ENCODE data around the gene SLC7A1. TPM values are rescaled to one million over a fixed set of nuclear protein-coding genes. Genes with fewer than 3 reads are reported as not detected.

Gene SLC7A1
- total and polyA plus RNA-seq, 2 of the 13 experiments (the other 11 are each of a cell fraction or from before 2014, with no cell fraction given) = 14.5 to 15.3 TPM

GRCh38 chr13:29571876-29572570 is 23.5 kb downstream of the SLC7A1 start (continued):
- TF ChIP-seq ZBTB4 (CRISPR knock-in tag; IDR thresholded peaks at IDR 0.05; ENCODE audit: borderline replicate concordance) (peak; percentile 63; the same call in 1 of the 2 replicates), NCOA2 (CRISPR knock-in tag; IDR thresholded peaks at IDR 0.05) (peak; percentile 92), ZSCAN12 (CRISPR knock-in tag; IDR thresholded peaks at IDR 0.05) (no peak), KLF16 (CRISPR knock-in tag; IDR thresholded peaks at IDR 0.05) (peak in 1 of 2 experiments; percentile 55; a peak in 1 of 4 replicates), SPEN (CRISPR knock-in tag; IDR thresholded peaks at IDR 0.05; ENCODE audit: low read depth) (0 out of 2 replicates have a peak, but pooled peaks have one; percentile 28), ELF3 (CRISPR knock-in tag; IDR thresholded peaks at IDR 0.05) (peak; percentile 79), NR2C2 (CRISPR knock-in tag; IDR thresholded peaks at IDR 0.05; ENCODE audit: borderline replicate concordance) (peak; percentile 84), SOX6 (IDR thresholded peaks at IDR 0.05) (no peak), SOX6 (CRISPR knock-in tag; IDR thresholded peaks at IDR 0.05) (peak; percentile 89), NCOR1 (IDR thresholded peaks at IDR 0.05; ENCODE audit: borderline replicate concordance, low read length) (peak; percentile 46; the same call in 1 of the 2 replicates), ARNT2 (CRISPR knock-in tag; IDR thresholded peaks at IDR 0.05; ENCODE audit: low read depth) (0 out of 2 replicates have a peak, but pooled peaks have one; percentile 44), ZNF280B (CRISPR knock-in tag; IDR thresholded peaks at IDR 0.05; ENCODE audit: borderline replicate concordance) (0 out of 2 replicates have a peak, but pooled peaks have one; percentile 66), ZNF614 (CRISPR knock-in tag; IDR thresholded peaks at IDR 0.05; ENCODE audit: borderline replicate concordance) (peak; percentile 33; the same call in 1 of the 2 replicates), ZBTB7A (CRISPR knock-in tag; IDR thresholded peaks at IDR 0.05) (no peak), ZMAT5 (CRISPR knock-in tag; IDR thresholded peaks at IDR 0.05; ENCODE audit: borderline replicate concordance, low read depth) (no peak), THAP11 (CRISPR knock-in tag; IDR thresholded peaks at IDR 0.05) (peak; percentile 60; the same call in 1 of the 2 replicates), ZNF563 (CRISPR knock-in tag; IDR thresholded peaks at IDR 0.05) (no peak), SOX13 (IDR thresholded peaks at IDR 0.05) (peak; percentile 83; the same call in 1 of the 2 replicates), SOX13 (CRISPR knock-in tag; conservative IDR thresholded peaks at IDR 0.05 in 1 of 2, IDR thresholded peaks at IDR 0.05 in 1 of 2) (peak in 1 of 2 experiments; percentile 93; a peak in 2 of 4 replicates)
- TF ChIP-seq, protein P1, sequence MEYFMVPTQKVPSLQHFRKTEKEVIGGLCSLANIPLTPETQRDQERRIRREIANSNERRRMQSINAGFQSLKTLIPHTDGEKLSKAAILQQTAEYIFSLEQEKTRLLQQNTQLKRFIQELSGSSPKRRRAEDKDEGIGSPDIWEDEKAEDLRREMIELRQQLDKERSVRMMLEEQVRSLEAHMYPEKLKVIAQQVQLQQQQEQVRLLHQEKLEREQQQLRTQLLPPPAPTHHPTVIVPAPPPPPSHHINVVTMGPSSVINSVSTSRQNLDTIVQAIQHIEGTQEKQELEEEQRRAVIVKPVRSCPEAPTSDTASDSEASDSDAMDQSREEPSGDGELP (IDR thresholded peaks at IDR 0.05; ENCODE audit: borderline replicate concordance, low read depth) = peak; percentile 18; the same call in 1 of the 2 replicates
- TF ChIP-seq, protein P2, sequence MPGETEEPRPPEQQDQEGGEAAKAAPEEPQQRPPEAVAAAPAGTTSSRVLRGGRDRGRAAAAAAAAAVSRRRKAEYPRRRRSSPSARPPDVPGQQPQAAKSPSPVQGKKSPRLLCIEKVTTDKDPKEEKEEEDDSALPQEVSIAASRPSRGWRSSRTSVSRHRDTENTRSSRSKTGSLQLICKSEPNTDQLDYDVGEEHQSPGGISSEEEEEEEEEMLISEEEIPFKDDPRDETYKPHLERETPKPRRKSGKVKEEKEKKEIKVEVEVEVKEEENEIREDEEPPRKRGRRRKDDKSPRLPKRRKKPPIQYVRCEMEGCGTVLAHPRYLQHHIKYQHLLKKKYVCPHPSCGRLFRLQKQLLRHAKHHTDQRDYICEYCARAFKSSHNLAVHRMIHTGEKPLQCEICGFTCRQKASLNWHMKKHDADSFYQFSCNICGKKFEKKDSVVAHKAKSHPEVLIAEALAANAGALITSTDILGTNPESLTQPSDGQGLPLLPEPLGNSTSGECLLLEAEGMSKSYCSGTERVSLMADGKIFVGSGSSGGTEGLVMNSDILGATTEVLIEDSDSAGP (CRISPR knock-in tag; IDR thresholded peaks at IDR 0.05; ENCODE audit: borderline replicate concordance) = peak; percentile 29; the same call in 1 of the 2 replicates
